Transverse colon (tissue), 4 donors: ENCODE results near the gene DPYD. TPM values are rescaled to one million over a fixed set of nuclear protein-coding genes. Genes with fewer than 3 reads are reported as not detected.

Experiments
- DNase-seq: peaks from one replicate; pipeline ENCODE4 v3.0.0-alpha.2; 2019
- H3K27ac ChIP-seq, 4 donors: fragments of 200-600 bp; sonication (generic); 2 replicates each; pipeline ENCODE4 v1.5.1; 2016 to 2018; ENCODE audit warnings: inconsistent platforms in 4 of 4
- H3K27me3 ChIP-seq: fragments of 200-600 bp; sonication (generic); 2 replicates; pipeline ENCODE4 v1.5.1; 2017; ENCODE audit warnings: inconsistent platforms
- H3K36me3 ChIP-seq, 4 donors: fragments of 200-600 bp; sonication (generic); 2 replicates each; pipeline ENCODE4 v1.5.1; 2017 to 2019; ENCODE audit warnings: inconsistent platforms in 4 of 4
- H3K4me1 ChIP-seq, 4 donors: fragments of 200-600 bp; sonication (generic); 2 replicates each; pipeline ENCODE4 v1.5.1; 2017 to 2020; ENCODE audit warnings: inconsistent platforms in 4 of 4
- H3K4me3 ChIP-seq, 4 donors: fragments of 200-600 bp; sonication (generic); 1 replicate in 1 of 4; 2 replicates in 3 of 4; pipeline versions ENCODE4 v1.5.1 to v1.6.1; 2017 to 2019; ENCODE audit warnings: inconsistent platforms in 4 of 4
- H3K9me3 ChIP-seq, 2 donors: fragments of 200-600 bp; sonication (generic); 2 replicates each; pipeline ENCODE4 v1.5.1; 2017 to 2019; ENCODE audit warnings: inconsistent platforms in 2 of 2
- EP300 ChIP-seq: sonication (generic); formaldehyde crosslinking; IDR thresholded peaks from one replicate; pipeline ENCODE4 v1.6.1; 2017; ENCODE audit warnings: antibody characterized with exemption, low read depth
- POLR2A ChIP-seq: fragments of 450-650 bp; IDR thresholded peaks from one replicate; pipeline ENCODE4 v1.6.1; 2016; ENCODE audit warnings: antibody characterized with exemption, mild to moderate bottlenecking, moderate library complexity
- POLR2AphosphoS5 ChIP-seq, 3 donors: sonication (generic); formaldehyde crosslinking; IDR thresholded peaks; one replicate each; pipeline ENCODE4 v1.6.1; 2016; ENCODE audit warnings: antibody characterized with exemption in 3 of 3
- WGBS, 2 donors: methylation state at CpG; one replicate each; pipeline ENCODE4 v1.1.5; 2018; ENCODE audit warnings: low coverage in 1 of 2; 5-methylcytosine and 5-hydroxymethylcytosine counted together
- in situ Hi-C, 4 donors: fragments of 200-750 bp; cut with MboI; loops; one replicate each; pipeline versions ENCODE4 v1.15.0 to v1.15.1; 2017; ENCODE audit warnings: low sequenced_read_pairs in 3 of 4, low pct_ligation_motif_present in 1 of 4, low pct_unique_long_range_greater_than_20kb in 1 of 4
- intact Hi-C: fragments of 100-400 bp; cut with DNase I; formaldehyde crosslinking; loops from one replicate; pipeline ENCODE4 v1.15.1; 2023; ENCODE audit warnings: low total_unique reads
- total RNA-seq, 4 donors: library from RNA; depleted of rRNA; stranded (reverse); fragments of >200 nt; gene quantifications; one replicate each; pipeline ENCODE4 v1.1.0, GENCODE V29; 2016
- TF ChIP-seq, protein P1 (sequence below), 5 experiments: fragments of 200-600 bp in 3 of 5; fragments of 450-650 bp in 2 of 5; sonication (generic) in 3 of 5; IDR thresholded peaks; 1 replicate in 2 of 5; 2 replicates in 3 of 5; pipeline ENCODE4 v1.5.1; 2016 to 2017; ENCODE audit warnings: antibody characterized with exemption in 5 of 5, inconsistent platforms in 3 of 5, mild to moderate bottlenecking in 2 of 5, moderate library complexity in 1 of 5

The DPYD gene
- total RNA-seq, 4 donors from 2014 or later: 11.2 to 34.8 (median 26.0) TPM

DNA sequence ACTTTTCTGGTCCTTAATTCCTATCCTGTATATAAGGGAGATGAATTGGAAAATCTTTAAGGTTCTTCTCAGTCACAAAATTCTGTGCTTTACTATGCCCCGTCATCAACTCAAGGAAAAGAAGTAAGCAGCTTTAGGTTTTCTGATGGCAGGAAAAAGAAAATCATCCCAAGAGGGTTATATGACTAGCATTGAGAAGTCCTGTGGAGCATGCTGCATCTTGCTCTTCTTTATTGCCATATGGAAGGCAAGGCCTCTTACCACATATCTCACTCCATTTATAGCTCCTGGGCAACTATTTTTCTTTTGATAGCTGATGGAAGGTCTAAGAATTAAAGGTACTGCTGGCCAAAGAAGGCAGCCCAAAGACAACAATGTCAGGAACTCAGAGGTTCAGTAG, 552.5 kb downstream of the DPYD start:
- 78 to 86% methylated on average over 1 of the region's 1 CpG for WGBS, 2 donors
- no peak for DNase-seq

DNA sequence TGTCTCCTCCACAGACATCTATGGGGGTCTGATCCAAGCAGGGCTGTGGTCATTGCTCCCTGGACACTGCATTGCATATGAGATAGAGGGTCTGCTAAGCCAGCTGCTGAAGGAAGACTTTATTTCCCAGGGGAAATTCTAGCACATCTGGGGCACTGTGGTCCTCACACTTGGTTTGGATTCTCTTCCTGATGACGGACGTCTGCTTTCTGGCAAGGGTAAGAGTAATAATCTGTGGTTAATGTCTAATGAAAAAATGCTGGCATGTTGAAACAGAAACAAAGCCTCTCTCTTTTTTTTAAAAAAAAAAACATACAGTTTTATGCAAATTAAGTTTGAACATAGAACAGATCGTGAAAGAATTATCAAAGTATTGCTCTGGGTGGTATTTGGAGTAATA, 553.9 kb downstream of the DPYD start:
- Histone ChIP-seq H3K9me3 (no peaks in the 10 kb centered on the region), H3K27me3 (no peaks in the 10 kb centered on the region), H3K36me3 (no peaks in the 10 kb centered on the region), H3K4me3 (no peak overlapping the region), H3K4me1 (no peaks in the 10 kb centered on the region), H3K27ac (no peak overlapping the region)
- TF ChIP-seq POLR2AphosphoS5 (IDR thresholded peaks at IDR 0.05) (no peak), EP300 (no peak), POLR2A (no peak)
- TF ChIP-seq, protein P1, sequence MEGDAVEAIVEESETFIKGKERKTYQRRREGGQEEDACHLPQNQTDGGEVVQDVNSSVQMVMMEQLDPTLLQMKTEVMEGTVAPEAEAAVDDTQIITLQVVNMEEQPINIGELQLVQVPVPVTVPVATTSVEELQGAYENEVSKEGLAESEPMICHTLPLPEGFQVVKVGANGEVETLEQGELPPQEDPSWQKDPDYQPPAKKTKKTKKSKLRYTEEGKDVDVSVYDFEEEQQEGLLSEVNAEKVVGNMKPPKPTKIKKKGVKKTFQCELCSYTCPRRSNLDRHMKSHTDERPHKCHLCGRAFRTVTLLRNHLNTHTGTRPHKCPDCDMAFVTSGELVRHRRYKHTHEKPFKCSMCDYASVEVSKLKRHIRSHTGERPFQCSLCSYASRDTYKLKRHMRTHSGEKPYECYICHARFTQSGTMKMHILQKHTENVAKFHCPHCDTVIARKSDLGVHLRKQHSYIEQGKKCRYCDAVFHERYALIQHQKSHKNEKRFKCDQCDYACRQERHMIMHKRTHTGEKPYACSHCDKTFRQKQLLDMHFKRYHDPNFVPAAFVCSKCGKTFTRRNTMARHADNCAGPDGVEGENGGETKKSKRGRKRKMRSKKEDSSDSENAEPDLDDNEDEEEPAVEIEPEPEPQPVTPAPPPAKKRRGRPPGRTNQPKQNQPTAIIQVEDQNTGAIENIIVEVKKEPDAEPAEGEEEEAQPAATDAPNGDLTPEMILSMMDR (IDR thresholded peaks at IDR 0.05): no peak
- no peak for DNase-seq
- 79 to 85% methylated on average over 3 of the region's 3 CpGs for WGBS, 2 donors
- in situ Hi-C loops (no loop called here), intact Hi-C loops (no loop called here)

More for the DNA sequence above, 552.5 kb downstream of the DPYD start:
- no peaks in the 10 kb centered on the region for H3K9me3 ChIP-seq
- H3K4me3 ChIP-seq: no peak overlapping the region
- H3K36me3 ChIP-seq: no peaks in the 10 kb centered on the region
- intact Hi-C loops (no loop called here), in situ Hi-C loops (no loop called here)
- TF ChIP-seq POLR2A: no peak
- no peak for TF ChIP-seq EP300
- TF ChIP-seq, protein P1 (IDR thresholded peaks at IDR 0.05): no peak
- no peak for TF ChIP-seq POLR2AphosphoS5 (IDR thresholded peaks at IDR 0.05)
- H3K4me1 ChIP-seq: no peaks in the 10 kb centered on the region
- no peaks in the 10 kb centered on the region for H3K27me3 ChIP-seq
- H3K27ac ChIP-seq: no peak overlapping the region

DNA sequence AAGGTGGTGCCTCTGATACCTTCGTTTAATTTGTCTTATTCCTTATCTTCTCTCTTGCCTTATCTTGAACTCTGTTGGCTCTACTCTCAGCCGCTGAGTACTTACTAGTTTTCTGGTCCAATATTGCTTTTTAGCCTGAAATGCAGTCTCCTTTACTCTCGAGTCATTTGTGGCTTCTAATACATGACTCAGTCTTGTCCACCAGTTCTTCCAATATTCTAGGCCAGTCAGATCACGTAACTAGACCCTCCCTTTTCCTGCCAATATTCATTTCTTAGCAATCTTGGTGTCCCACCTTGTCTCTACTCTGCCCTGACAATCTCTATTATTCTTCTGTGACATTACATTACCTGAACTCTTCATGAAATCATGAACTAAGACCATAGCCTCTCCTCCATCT, 555.8 kb downstream of the DPYD start:
- 77 to 80% methylated on average over 4 of the region's 4 CpGs for WGBS, 2 donors
- Histone ChIP-seq H3K4me1 (no peaks in the 10 kb centered on the region), H3K4me3 (no peak overlapping the region), H3K36me3 (no peaks in the 10 kb centered on the region), H3K27ac (no peak overlapping the region), H3K27me3 (no peaks in the 10 kb centered on the region), H3K9me3 (no peaks in the 10 kb centered on the region)
- intact Hi-C loops: no loop called here
- TF ChIP-seq EP300 (no peak), POLR2A (no peak), POLR2AphosphoS5 (IDR thresholded peaks at IDR 0.05) (no peak)
- TF ChIP-seq, protein P1 (IDR thresholded peaks at IDR 0.05): no peak
- no peak for DNase-seq
- in situ Hi-C loops: no loop called here

DNA sequence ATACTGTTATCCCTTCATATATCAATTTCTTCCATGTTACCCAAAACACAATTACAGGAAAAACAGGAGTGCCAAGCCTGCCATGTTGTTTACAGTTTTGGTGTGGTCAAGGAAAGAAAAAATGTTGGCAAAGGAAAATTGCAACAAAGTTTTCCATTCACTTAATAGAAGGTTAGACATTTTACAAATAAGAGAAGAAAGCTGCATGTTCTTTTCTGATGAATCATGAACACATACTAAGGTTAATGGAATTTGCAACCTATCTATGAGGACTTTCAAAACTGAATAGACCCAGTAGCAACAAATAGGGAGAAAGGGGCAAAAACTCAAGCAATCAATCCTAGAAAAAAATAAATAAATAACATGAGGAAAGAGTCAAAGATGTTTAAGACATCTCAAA, 556.7 kb downstream of the DPYD start:
- H3K4me3 ChIP-seq: no peak overlapping the region
- H3K27ac ChIP-seq: no peak overlapping the region
- no peak for DNase-seq
- H3K9me3 ChIP-seq: no peaks in the 10 kb centered on the region
- in situ Hi-C loops: no loop called here
- TF ChIP-seq, protein P1 (IDR thresholded peaks at IDR 0.05): no peak
- TF ChIP-seq EP300 (no peak), POLR2AphosphoS5 (IDR thresholded peaks at IDR 0.05) (no peak), POLR2A (no peak)
- H3K27me3 ChIP-seq: no peaks in the 10 kb centered on the region
- intact Hi-C loops: no loop called here
- no peaks in the 10 kb centered on the region for H3K36me3 ChIP-seq
- H3K4me1 ChIP-seq: no peaks in the 10 kb centered on the region
